Fibroblast of lung (primary cell): ENCODE measurements around the gene MFSD6L. TPM values are rescaled to one million over a fixed set of nuclear protein-coding genes. Genes with fewer than 3 reads are reported as not detected.

Experiments
- DNase-seq, 2 donors: peaks; one replicate each; pipeline versions ENCODE4 v3.0.0 to v3.0.0-alpha.2; 2010; ENCODE audit warnings: low read depth in 2 of 2
- H2AFZ ChIP-seq: 2 replicates; pipeline ENCODE4 v1.5.1; 2012; ENCODE audit warnings: low read length, control low read depth, inconsistent platforms
- H3K27ac ChIP-seq: 2 replicates; pipeline ENCODE4 v1.5.1; 2011; ENCODE audit warnings: low read length, control low read depth; ENCODE audit not compliant: insufficient read depth
- H3K27me3 ChIP-seq: 2 replicates; pipeline ENCODE4 v1.5.1; 2011; ENCODE audit warnings: mild to moderate bottlenecking, low read length; ENCODE audit not compliant: control insufficient read depth, insufficient read depth
- H3K36me3 ChIP-seq: 2 replicates; pipeline ENCODE4 v1.5.1; 2011; ENCODE audit warnings: low read length; ENCODE audit not compliant: control insufficient read depth, insufficient read depth
- H3K4me1 ChIP-seq: 2 replicates; pipeline ENCODE4 v1.5.1; 2011; ENCODE audit warnings: low read length; ENCODE audit not compliant: control insufficient read depth, insufficient read depth; ENCODE audit errors: extremely low read depth
- H3K4me2 ChIP-seq: 2 replicates; pipeline ENCODE4 v1.5.1; 2011; ENCODE audit warnings: low read length, control low read depth; ENCODE audit not compliant: insufficient read depth; ENCODE audit errors: extremely low read depth
- H3K4me3 ChIP-seq, 4 experiments: fragments of 200-600 bp in 1 of 4; sonication (generic) in 1 of 4; replicated peaks in 1 of 4; 2 replicates each; pipeline ENCODE4 v1.5.1; 2011 to 2016; ENCODE audit warnings: low read length in 4 of 4, low read depth in 3 of 4, mild to moderate bottlenecking in 3 of 4, control low read depth in 2 of 4, inconsistent platforms in 1 of 4, mixed read lengths in 1 of 4; ENCODE audit not compliant: insufficient read depth in 1 of 4; ENCODE audit errors: control extremely low read depth in 1 of 4
- H3K79me2 ChIP-seq: 2 replicates; pipeline ENCODE4 v1.5.1; 2012; ENCODE audit warnings: mild to moderate bottlenecking, low read length, inconsistent platforms; ENCODE audit not compliant: control insufficient read depth, insufficient read depth
- H3K9ac ChIP-seq: 2 replicates; pipeline ENCODE4 v1.5.1; 2011; ENCODE audit warnings: mild to moderate bottlenecking, low read length, control low read depth; ENCODE audit not compliant: insufficient read depth
- H3K9me3 ChIP-seq: 2 replicates; pipeline ENCODE4 v1.5.1; 2012; ENCODE audit warnings: low read depth, low read length; ENCODE audit not compliant: control insufficient read depth, insufficient read depth
- H4K20me1 ChIP-seq: 2 replicates; pipeline ENCODE4 v1.5.1; 2011; ENCODE audit warnings: low read length; ENCODE audit not compliant: control insufficient read depth, insufficient read depth; ENCODE audit errors: extremely low read depth
- EZH2 ChIP-seq: IDR thresholded peaks from 2 replicates; pipeline ENCODE4 v1.5.1; 2012; ENCODE audit warnings: low read length, control low read depth, mild to moderate bottlenecking; ENCODE audit errors: missing control alignments
- polyA plus RNA-seq, 2 donors: library from polyadenylated mRNA; depleted of rRNA in 1 of 2; stranded (reverse) in 1 of 2; unstranded in 1 of 2; fragments of >200 nt; gene quantifications; 2 replicates each; pipeline ENCODE4 v1.2.1, GENCODE V29; 2011 to 2012; ENCODE audit warnings: missing spikeins in 1 of 2
- total RNA-seq: library from RNA; depleted of rRNA; stranded (reverse); fragments of >200 nt; gene quantifications from 2 replicates; pipeline ENCODE4 v1.2.1, GENCODE V29; 2014
- TF ChIP-seq, protein P1 (sequence below), 2 donors: IDR thresholded peaks in 1 of 2; conservative IDR thresholded peaks in 1 of 2; 1 replicate in 1 of 2; 2 replicates in 1 of 2; pipeline ENCODE4 v1.5.1; 2011 to 2012; ENCODE audit warnings: low read length in 2 of 2, control low read depth in 1 of 2, inconsistent platforms in 1 of 2, low read depth in 1 of 2, mild to moderate bottlenecking in 1 of 2

MFSD6L gene
- total and polyA plus RNA-seq, 2 donors (not counting 1 experiment from before 2014, with no cell fraction given) = not detected

DNA sequence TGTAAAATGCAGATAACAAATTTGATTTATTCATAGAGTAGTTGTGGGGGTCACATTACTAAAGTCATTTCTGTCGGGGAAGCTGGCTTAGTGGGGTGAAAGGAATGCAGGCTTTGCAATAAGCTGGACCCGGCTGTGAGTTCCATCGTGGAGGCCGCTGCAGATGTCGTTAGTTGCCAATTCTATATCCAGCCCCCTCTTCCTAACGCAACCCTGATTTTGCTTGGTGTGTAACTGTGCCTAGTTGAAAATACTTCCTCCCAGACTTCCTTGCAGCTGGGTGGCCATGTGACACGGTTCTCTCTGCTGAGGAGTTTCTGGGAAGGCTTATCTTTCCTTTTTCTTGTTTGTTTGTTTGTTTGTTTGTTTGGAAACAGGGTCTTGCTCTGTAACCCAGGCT is 4.5 kb downstream of the MFSD6L start:
- Histone ChIP-seq H3K4me3 (no peak overlapping the region), H3K4me1 (no peaks in the 10 kb centered on the region), H3K79me2 (no peaks in the 10 kb centered on the region), H3K27ac (no peak overlapping the region), H2AFZ (no peak overlapping the region), H4K20me1 (no peaks in the 10 kb centered on the region), H3K36me3 (no peaks in the 10 kb centered on the region), H3K9ac (no peak overlapping the region), H3K9me3 (no peaks in the 10 kb centered on the region), H3K4me2 (no peak overlapping the region), H3K27me3 (no peaks in the 10 kb centered on the region)
- DNase-seq = no peak
- no peak for TF ChIP-seq EZH2
- TF ChIP-seq, protein P1, sequence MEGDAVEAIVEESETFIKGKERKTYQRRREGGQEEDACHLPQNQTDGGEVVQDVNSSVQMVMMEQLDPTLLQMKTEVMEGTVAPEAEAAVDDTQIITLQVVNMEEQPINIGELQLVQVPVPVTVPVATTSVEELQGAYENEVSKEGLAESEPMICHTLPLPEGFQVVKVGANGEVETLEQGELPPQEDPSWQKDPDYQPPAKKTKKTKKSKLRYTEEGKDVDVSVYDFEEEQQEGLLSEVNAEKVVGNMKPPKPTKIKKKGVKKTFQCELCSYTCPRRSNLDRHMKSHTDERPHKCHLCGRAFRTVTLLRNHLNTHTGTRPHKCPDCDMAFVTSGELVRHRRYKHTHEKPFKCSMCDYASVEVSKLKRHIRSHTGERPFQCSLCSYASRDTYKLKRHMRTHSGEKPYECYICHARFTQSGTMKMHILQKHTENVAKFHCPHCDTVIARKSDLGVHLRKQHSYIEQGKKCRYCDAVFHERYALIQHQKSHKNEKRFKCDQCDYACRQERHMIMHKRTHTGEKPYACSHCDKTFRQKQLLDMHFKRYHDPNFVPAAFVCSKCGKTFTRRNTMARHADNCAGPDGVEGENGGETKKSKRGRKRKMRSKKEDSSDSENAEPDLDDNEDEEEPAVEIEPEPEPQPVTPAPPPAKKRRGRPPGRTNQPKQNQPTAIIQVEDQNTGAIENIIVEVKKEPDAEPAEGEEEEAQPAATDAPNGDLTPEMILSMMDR (conservative IDR thresholded peaks at IDR 0.05 in 1 of 2, IDR thresholded peaks at IDR 0.05 in 1 of 2; ENCODE audit: low read depth in 1 of 2, low read length in 2 of 2) = no peak

DNA sequence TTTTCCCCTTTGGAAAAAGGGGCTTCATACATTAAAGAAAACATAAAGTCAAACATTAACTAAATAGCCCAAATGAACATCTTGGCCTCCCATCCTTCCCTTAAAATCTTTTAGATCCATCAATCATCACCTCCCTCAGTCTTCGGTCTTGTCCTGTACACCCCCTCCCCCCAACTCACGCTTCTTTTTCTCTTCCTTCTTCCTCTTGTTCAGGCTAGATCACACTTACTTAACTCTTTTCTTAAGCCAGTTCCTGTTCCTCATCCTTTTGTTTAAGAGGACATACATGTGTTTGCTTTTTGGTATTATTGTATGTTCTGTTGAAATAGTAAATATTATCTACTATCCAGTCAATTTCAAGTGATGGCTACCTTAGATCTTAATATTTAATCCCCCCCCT is 5.5 kb downstream of the MFSD6L start:
- Histone ChIP-seq H3K9me3 (no peaks in the 10 kb centered on the region), H3K79me2 (no peaks in the 10 kb centered on the region), H4K20me1 (no peaks in the 10 kb centered on the region), H3K4me2 (no peak overlapping the region), H3K4me1 (no peaks in the 10 kb centered on the region), H3K4me3 (no peak overlapping the region), H3K27ac (no peak overlapping the region), H2AFZ (no peak overlapping the region), H3K36me3 (no peaks in the 10 kb centered on the region), H3K27me3 (no peaks in the 10 kb centered on the region), H3K9ac (no peak overlapping the region)
- DNase-seq = no peak
- TF ChIP-seq, protein P1 (conservative IDR thresholded peaks at IDR 0.05 in 1 of 2, IDR thresholded peaks at IDR 0.05 in 1 of 2; ENCODE audit: low read depth in 1 of 2, low read length in 2 of 2) = no peak
- TF ChIP-seq EZH2 = no peak

DNA sequence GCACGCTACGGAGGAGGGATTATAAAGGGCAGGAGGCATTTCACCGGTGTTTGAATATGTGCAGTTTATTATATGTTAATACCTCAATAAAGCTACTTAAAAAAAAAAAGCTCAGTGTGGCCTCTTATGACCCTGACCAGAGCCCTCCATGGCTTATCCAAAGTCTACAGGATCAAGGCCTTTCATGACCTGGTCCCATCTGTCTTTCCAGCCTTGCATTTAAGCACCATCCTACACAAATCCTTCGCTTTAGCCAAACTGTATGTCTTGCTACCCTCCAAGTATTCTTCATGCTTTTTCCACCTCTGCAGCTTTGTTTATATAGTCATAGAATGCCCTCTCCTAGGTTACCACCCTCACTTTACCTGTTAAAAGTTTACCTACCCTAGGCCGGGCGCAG is 6.5 kb downstream of the MFSD6L start:
- no peak overlapping the region for H3K27ac ChIP-seq
- H3K9ac ChIP-seq = no peak overlapping the region
- H3K4me3 ChIP-seq = no peak overlapping the region
- no peaks in the 10 kb centered on the region for H3K79me2 ChIP-seq
- no peaks in the 10 kb centered on the region for H3K9me3 ChIP-seq
- no peak for DNase-seq
- H4K20me1 ChIP-seq = no peaks in the 10 kb centered on the region
- H3K36me3 ChIP-seq = no peaks in the 10 kb centered on the region
- H2AFZ ChIP-seq = no peak overlapping the region
- no peaks in the 10 kb centered on the region for H3K4me1 ChIP-seq
- no peak overlapping the region for H3K4me2 ChIP-seq
- TF ChIP-seq, protein P1 (conservative IDR thresholded peaks at IDR 0.05 in 1 of 2, IDR thresholded peaks at IDR 0.05 in 1 of 2; ENCODE audit: low read depth in 1 of 2, low read length in 2 of 2) = no peak
- TF ChIP-seq EZH2 = no peak
- no peaks in the 10 kb centered on the region for H3K27me3 ChIP-seq
